Thoracic aorta (tissue), 2 donors: ENCODE data around the gene RBMS3. TPM values are rescaled to one million over a fixed set of nuclear protein-coding genes. Genes with fewer than 3 reads are reported as not detected.
"Not testable (repeated sequence)": the region's sequence is repeated elsewhere in the genome, so short reads cannot be mapped to it uniquely, and the experiment has no call there.

Experiments used
- ATAC-seq: fragments of 150-250 bp; one replicate; pipeline ENCODE4 v1.8.0; 2017; ENCODE audit warnings: low read depth; ENCODE audit not compliant: insufficient number of reproducible peaks, low FRiP score
- DNase-seq: peaks from one replicate; pipeline ENCODE4 v3.0.0-alpha.2; 2020; ENCODE audit warnings: low spot score
- H3K27ac ChIP-seq, 2 donors: fragments of 200-600 bp; sonication (generic); 1 replicate in 1 of 2; 2 replicates in 1 of 2; pipeline ENCODE4 v1.5.1; 2016; ENCODE audit warnings: mild to moderate bottlenecking in 2 of 2, moderate library complexity in 2 of 2
- H3K27me3 ChIP-seq: fragments of 200-600 bp; sonication (generic); replicated peaks from 2 replicates; pipeline ENCODE4 v1.6.0; 2016; ENCODE audit warnings: mild to moderate bottlenecking; ENCODE audit not compliant: insufficient read depth
- H3K36me3 ChIP-seq: fragments of 200-600 bp; sonication (generic); one replicate; pipeline ENCODE4 v1.5.1; 2016
- H3K4me1 ChIP-seq, 2 donors: fragments of 200-600 bp; sonication (generic); 1 replicate in 1 of 2; 2 replicates in 1 of 2; pipeline versions ENCODE4 v1.5.1 to v1.6.0; 2016; ENCODE audit warnings: low read depth in 2 of 2, mild to moderate bottlenecking in 1 of 2; ENCODE audit not compliant: control insufficient read depth in 1 of 2
- H3K4me3 ChIP-seq: fragments of 200-600 bp; sonication (generic); 2 replicates; pipeline ENCODE4 v1.5.1; 2016; ENCODE audit warnings: mild to moderate bottlenecking
- H3K9me3 ChIP-seq: fragments of 200-600 bp; sonication (generic); 2 replicates; pipeline ENCODE4 v1.5.1; 2016
- CTCF ChIP-seq: fragments of 200-600 bp; sonication (generic); IDR thresholded peaks from one replicate; pipeline ENCODE4 v1.5.1; 2019; ENCODE audit warnings: antibody characterized with exemption
- total RNA-seq, 2 donors: library from RNA; depleted of rRNA; stranded (reverse); fragments of >200 nt; gene quantifications; one replicate each; pipeline versions ENCODE4 v1.1.0 to v1.2.3, GENCODE V29; 2016

Gene RBMS3
- total RNA-seq, 2 donors from 2014 or later, result 149 to 186 TPM

- no peak for ATAC-seq
Measured at GRCh38 chr3:29468187-29468586, 187.3 kb downstream of the RBMS3 start.

GRCh38 chr3:29473481-29474170 lies 192.8 kb downstream of the RBMS3 start:
- not testable (repeated sequence) for H3K4me1 ChIP-seq, H3K4me3 ChIP-seq, H3K27ac ChIP-seq, H3K9me3 ChIP-seq, H3K27me3 ChIP-seq, ATAC-seq, DNase-seq, H3K36me3 ChIP-seq

More at GRCh38 chr3:29468187-29468586, 187.3 kb downstream of the RBMS3 start:
- Histone ChIP-seq H3K9me3 (no peaks in the 10 kb centered on the region), H3K27ac (no peak overlapping the region), H3K4me3 (no peak overlapping the region), H3K4me1 (peaks cover 3 to 14% of the 10 kb centered on the region in 2 donors), H3K36me3 (no peaks in the 10 kb centered on the region), H3K27me3 (no peaks in the 10 kb centered on the region)
- TF ChIP-seq CTCF, result no peak
- DNase-seq, result no peak

- Histone ChIP-seq H3K9me3 (no peaks in the 10 kb centered on the region), H3K4me1 (peaks cover 0 to 7% of the 10 kb centered on the region in 2 donors), H3K27me3 (no peaks in the 10 kb centered on the region), H3K36me3 (no peaks in the 10 kb centered on the region), H3K27ac (no peak overlapping the region), H3K4me3 (no peak overlapping the region)
- ATAC-seq, result no peak
- no peak for TF ChIP-seq CTCF
- DNase-seq, result no peak
Measured at GRCh38 chr3:29475305-29475840, 194.5 kb downstream of the RBMS3 start.

- Histone ChIP-seq H3K4me1 (peaks cover 0 to 7% of the 10 kb centered on the region in 2 donors), H3K9me3 (no peaks in the 10 kb centered on the region), H3K27me3 (no peaks in the 10 kb centered on the region), H3K36me3 (no peaks in the 10 kb centered on the region), H3K27ac (no peak overlapping the region), H3K4me3 (no peak overlapping the region)
- DNase-seq (no peak), ATAC-seq (no peak)
- no peak for TF ChIP-seq CTCF
Measured at GRCh38 chr3:29475854-29476253, 195.0 kb downstream of the RBMS3 start.

GRCh38 chr3:29478611-29479010 lies 197.7 kb downstream of the RBMS3 start:
- Histone ChIP-seq H3K27ac (no peak overlapping the region), H3K4me3 (no peak overlapping the region), H3K36me3 (no peaks in the 10 kb centered on the region), H3K27me3 (no peaks in the 10 kb centered on the region), H3K4me1 (peaks cover 0 to 18% of the 10 kb centered on the region in 2 donors), H3K9me3 (no peaks in the 10 kb centered on the region)
- DNase-seq (no peak), ATAC-seq (no peak)
- TF ChIP-seq CTCF, result no peak

GRCh38 chr3:29481249-29481648 lies 200.4 kb downstream of the RBMS3 start:
- H3K27me3 ChIP-seq, result no peaks in the 10 kb centered on the region
- ATAC-seq (no peak), DNase-seq (no peak)
- H3K36me3 ChIP-seq, result no peaks in the 10 kb centered on the region
- TF ChIP-seq CTCF, result no peak
- no peaks in the 10 kb centered on the region for H3K9me3 ChIP-seq
- H3K4me1 ChIP-seq, result peaks cover 7 to 18% of the 10 kb centered on the region in 2 donors
- no peak overlapping the region for H3K27ac ChIP-seq
- H3K4me3 ChIP-seq, result no peak overlapping the region
